CD4-positive, alpha-beta T cell (primary cell): ENCODE results near the gene ACKR2. TPM values are rescaled to one million over a fixed set of nuclear protein-coding genes. Genes with fewer than 3 reads are reported as not detected.

Experiments used
- ATAC-seq: fragments of 200-7000 bp; cut with Tn5 transposase; one replicate; pipeline ENCODE4 v1.10.0; 2022; ENCODE audit warnings: mild to moderate bottlenecking; ENCODE audit not compliant: poor library complexity
- CTCF ChIA-PET: fragments of 350-600 bp; sonication (Branson Sonifier 250); formaldehyde crosslinking; loops from one replicate; lab custom pipeline; 2021; ENCODE audit warnings: antibody characterized with exemption, inconsistent platforms; lab: Charles Lee
- POLR2A ChIA-PET: fragments of 350-600 bp; sonication (Branson Sonifier 250); formaldehyde crosslinking; loops from one replicate; lab custom pipeline; 2021; ENCODE audit warnings: antibody characterized with exemption, inconsistent platforms; lab: Charles Lee
- DNase-seq, 14 experiments: peaks; one replicate each; pipeline ENCODE4 v3.0.0-alpha.2; 2013 to 2020; ENCODE audit warnings: mixed read lengths in 2 of 14
- H3K27ac ChIP-seq, 2 donors: one replicate each; pipeline versions ENCODE4 v1.5.1 to v1.7.0; 2013; ENCODE audit warnings: low read length in 2 of 2, low read depth in 1 of 2, mild to moderate bottlenecking in 1 of 2
- H3K27me3 ChIP-seq, 2 experiments: 1 replicate in 1 of 2; 2 replicates in 1 of 2; pipeline versions ENCODE4 v1.6.1 to v1.7.0; 2013; ENCODE audit warnings: low read length in 2 of 2, control low read depth in 1 of 2, mild to moderate bottlenecking in 1 of 2, moderate library complexity in 1 of 2; ENCODE audit not compliant: insufficient read depth in 2 of 2, control insufficient read depth in 1 of 2
- H3K36me3 ChIP-seq: one replicate; pipeline ENCODE4 v1.6.1; 2013; ENCODE audit warnings: low read length, control low read depth; ENCODE audit not compliant: insufficient read depth
- H3K4me1 ChIP-seq: one replicate; pipeline ENCODE4 v1.6.1; 2013; ENCODE audit warnings: low read length, control low read depth; ENCODE audit not compliant: insufficient read depth
- H3K4me3 ChIP-seq: one replicate; pipeline ENCODE4 v1.5.1; 2013; ENCODE audit warnings: mild to moderate bottlenecking, low read length, moderate library complexity
- H3K9me3 ChIP-seq, 2 experiments: 1 replicate in 1 of 2; 2 replicates in 1 of 2; pipeline versions ENCODE4 v1.6.1 to v1.7.0; 2013; ENCODE audit warnings: low read length in 2 of 2, mild to moderate bottlenecking in 2 of 2, control low read depth in 1 of 2, moderate library complexity in 1 of 2; ENCODE audit not compliant: control insufficient read depth in 1 of 2, insufficient read depth in 1 of 2
- H3K27ac Mint-ChIP-seq: one replicate; pipeline ENCODE4 v1.8.0; 2020; ENCODE audit warnings: mixed read lengths
- H3K27me3 Mint-ChIP-seq: one replicate; pipeline ENCODE4 v1.8.0; 2021; ENCODE audit warnings: mixed read lengths
- H3K36me3 Mint-ChIP-seq: one replicate; pipeline ENCODE4 v1.8.0; 2021; ENCODE audit warnings: low read depth, mixed read lengths
- H3K4me1 Mint-ChIP-seq: one replicate; pipeline ENCODE4 v1.8.0; 2021; ENCODE audit warnings: low read depth, mixed read lengths
- H3K4me3 Mint-ChIP-seq: one replicate; pipeline ENCODE4 v1.8.0; 2020; ENCODE audit warnings: mild to moderate bottlenecking, mixed read lengths
- H3K9me3 Mint-ChIP-seq: one replicate; pipeline ENCODE4 v1.8.0; 2020; ENCODE audit warnings: mixed read lengths
- intact Hi-C, 2 experiments: fragments of 100-400 bp; cut with DNase I in 1 of 2; cut with micrococcal nuclease in 1 of 2; formaldehyde crosslinking; loops; one replicate each; pipeline versions ENCODE4 v1.15.1 to v1.9.0; 2023 to 2025; cut with DNase I, micrococcal nuclease
- total RNA-seq, 174 experiments: library from RNA in 2 of 174; stranded (reverse) in 2 of 174; gene quantifications; one replicate each; pipeline ENCODE4 v1.2.3 and lab custom pipeline; 2021 to 2026
- TF ChIP-seq, protein P1 (sequence below): fragments of 200-600 bp; IDR thresholded peaks from one replicate; pipeline ENCODE4 v1.8.0; 2022; ENCODE audit warnings: antibody characterized with exemption, mild to moderate bottlenecking

The ACKR2 gene
- total RNA-seq, 2 experiments from 2014 or later: 0.42 TPM; not detected in 1

GRCh38 chr3:42778644-42779043, 30.6 kb upstream of the ACKR2 start:
- DNase-seq: no peak

GRCh38 chr3:42780398-42780797, 28.8 kb upstream of the ACKR2 start:
- peaks cover 6% of the 10 kb centered on the region for H3K4me1 Mint-ChIP-seq
- no peaks in the 10 kb centered on the region for H3K27me3 Mint-ChIP-seq
- Histone ChIP-seq H3K4me3 (no peak overlapping the region), H3K36me3 (peaks cover 11% of the 10 kb centered on the region), H3K27me3 (no peaks in the 10 kb centered on the region), H3K4me1 (no peaks in the 10 kb centered on the region), H3K27ac (no peak overlapping the region), H3K9me3 (no peaks in the 10 kb centered on the region)
- no peak overlapping the region for H3K4me3 Mint-ChIP-seq
- TF ChIP-seq, protein P1, sequence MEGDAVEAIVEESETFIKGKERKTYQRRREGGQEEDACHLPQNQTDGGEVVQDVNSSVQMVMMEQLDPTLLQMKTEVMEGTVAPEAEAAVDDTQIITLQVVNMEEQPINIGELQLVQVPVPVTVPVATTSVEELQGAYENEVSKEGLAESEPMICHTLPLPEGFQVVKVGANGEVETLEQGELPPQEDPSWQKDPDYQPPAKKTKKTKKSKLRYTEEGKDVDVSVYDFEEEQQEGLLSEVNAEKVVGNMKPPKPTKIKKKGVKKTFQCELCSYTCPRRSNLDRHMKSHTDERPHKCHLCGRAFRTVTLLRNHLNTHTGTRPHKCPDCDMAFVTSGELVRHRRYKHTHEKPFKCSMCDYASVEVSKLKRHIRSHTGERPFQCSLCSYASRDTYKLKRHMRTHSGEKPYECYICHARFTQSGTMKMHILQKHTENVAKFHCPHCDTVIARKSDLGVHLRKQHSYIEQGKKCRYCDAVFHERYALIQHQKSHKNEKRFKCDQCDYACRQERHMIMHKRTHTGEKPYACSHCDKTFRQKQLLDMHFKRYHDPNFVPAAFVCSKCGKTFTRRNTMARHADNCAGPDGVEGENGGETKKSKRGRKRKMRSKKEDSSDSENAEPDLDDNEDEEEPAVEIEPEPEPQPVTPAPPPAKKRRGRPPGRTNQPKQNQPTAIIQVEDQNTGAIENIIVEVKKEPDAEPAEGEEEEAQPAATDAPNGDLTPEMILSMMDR: no peak
- no peak for ATAC-seq
- H3K9me3 Mint-ChIP-seq: no peaks in the 10 kb centered on the region
- DNase-seq: no peak
- ChIA-PET POLR2A (interaction anchor here (0.7 to 0.9 kb wide), 2 partner anchors 93 to 609 kb away, joined by 3 read pairs; no protein-coding TSS in a partner anchor), CTCF (interaction anchor here (0.7 to 2.4 kb wide), 3 partner anchors 14 to 101 kb away, joined by 3 to 12 read pairs (median 4); no protein-coding TSS in a partner anchor)
- H3K36me3 Mint-ChIP-seq: peaks cover 20% of the 10 kb centered on the region
- H3K27ac Mint-ChIP-seq: no peak overlapping the region
- intact Hi-C loops: loop anchor here (1.0 to 5.0 kb wide), 6 partner anchors 22 to 307 kb away; no protein-coding TSS in a partner anchor

More at GRCh38 chr3:42778644-42779043, 30.6 kb upstream of the ACKR2 start:
- no peak overlapping the region for H3K27ac ChIP-seq
- peaks cover 9% of the 10 kb centered on the region for H3K36me3 Mint-ChIP-seq
- H3K4me1 Mint-ChIP-seq: peaks cover 6% of the 10 kb centered on the region
- no peak overlapping the region for H3K4me3 Mint-ChIP-seq
- ChIA-PET POLR2A (interaction anchor here (1.1 kb wide), 1 partner anchor 103 kb away, joined by 3 read pairs; no protein-coding TSS in a partner anchor), CTCF (interaction anchor here (2.4 kb wide), 1 partner anchor 103 kb away, joined by 12 read pairs; no protein-coding TSS in a partner anchor)
- no peak overlapping the region for H3K27ac Mint-ChIP-seq
- H3K9me3 Mint-ChIP-seq: no peaks in the 10 kb centered on the region
- H3K36me3 ChIP-seq: peaks cover 8% of the 10 kb centered on the region
- no peaks in the 10 kb centered on the region for H3K27me3 ChIP-seq
- intact Hi-C loops: no loop called here
- ATAC-seq: no peak
- no peaks in the 10 kb centered on the region for H3K9me3 ChIP-seq
- no peak overlapping the region for H3K4me3 ChIP-seq
- H3K4me1 ChIP-seq: no peaks in the 10 kb centered on the region
- H3K27me3 Mint-ChIP-seq: no peaks in the 10 kb centered on the region
- TF ChIP-seq, protein P1: no peak

DNA sequence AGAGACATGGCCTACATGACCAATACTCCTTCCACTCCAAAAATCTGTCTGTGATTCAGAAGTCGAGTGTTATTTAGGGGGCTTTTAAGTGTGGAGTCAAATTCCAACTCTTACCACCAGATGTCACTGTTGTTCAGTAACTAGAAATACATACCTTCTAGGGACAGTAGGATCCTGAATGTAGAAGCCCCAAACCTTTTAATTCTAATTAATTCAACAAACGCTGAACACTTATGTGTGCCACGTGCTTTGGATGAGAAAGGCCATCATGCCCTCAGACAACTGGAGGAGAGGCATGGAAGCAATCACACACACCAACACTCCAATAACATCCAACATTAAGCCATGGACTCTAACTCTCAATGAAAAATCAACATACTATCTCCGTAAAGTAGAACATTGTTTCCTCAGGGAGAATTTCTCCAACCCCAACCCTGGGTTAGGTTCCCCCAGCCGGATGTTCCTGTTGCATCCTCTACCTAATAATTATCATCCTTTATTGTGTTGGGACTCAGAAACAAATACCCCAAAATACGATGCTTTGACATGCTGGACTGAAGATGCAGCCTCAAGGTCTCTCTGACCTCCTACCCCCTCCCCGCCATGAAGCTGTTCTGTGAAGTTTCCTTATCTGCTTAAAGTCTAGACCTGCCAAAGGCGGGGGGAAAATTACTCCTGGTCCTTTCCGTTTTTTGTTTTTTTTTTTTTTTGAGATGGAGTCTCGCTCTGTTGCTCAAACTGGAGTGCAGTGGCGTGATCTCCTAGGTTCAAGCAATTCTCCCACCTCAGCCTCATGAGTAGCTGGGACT, 28.1 kb upstream of the ACKR2 start:
- DNase-seq (peak in 5 of 14 experiments; percentile 17 to 86 (median 66)), ATAC-seq (peak; percentile 86)
- no peaks in the 10 kb centered on the region for H3K27me3 Mint-ChIP-seq
- peaks cover 6% of the 10 kb centered on the region for H3K4me1 Mint-ChIP-seq
- H3K36me3 Mint-ChIP-seq: peaks cover 27% of the 10 kb centered on the region
- no peak overlapping the region for H3K4me3 Mint-ChIP-seq
- H3K4me1 ChIP-seq: no peaks in the 10 kb centered on the region
- ChIA-PET CTCF (interaction anchor here (0.6 to 0.9 kb wide), 2 partner anchors 14 to 58 kb away, joined by 3 to 4 read pairs; no protein-coding TSS in a partner anchor), POLR2A (no interaction called here)
- peaks cover 17% of the 10 kb centered on the region for H3K36me3 ChIP-seq
- intact Hi-C loops: loop anchor here (1.0 to 5.0 kb wide), 6 partner anchors 22 to 306 kb away; no protein-coding TSS in a partner anchor
- no peaks in the 10 kb centered on the region for H3K9me3 ChIP-seq
- no peak overlapping the region for H3K27ac Mint-ChIP-seq
- TF ChIP-seq, protein P1: peak; percentile 84
- no peak overlapping the region for H3K4me3 ChIP-seq
- no peak overlapping the region for H3K27ac ChIP-seq
- no peaks in the 10 kb centered on the region for H3K9me3 Mint-ChIP-seq
- no peaks in the 10 kb centered on the region for H3K27me3 ChIP-seq
